ENCODE results near the gene B4GALT4. TPM values are rescaled to one million over a fixed set of nuclear protein-coding genes. Genes with fewer than 3 reads are reported as not detected.
A peak's percentile ranks its signal among the peaks of the same experiment; 100 is the strongest.

B4GALT4 gene
- total RNA-seq, 2 donors from 2014 or later: 141 to 145 TPM

- Mint-ChIP-seq H3K27ac (no peak overlapping the region), H3K27me3 (ENCODE audit: insufficient read depth) (no peaks in the 10 kb centered on the region), H3K36me3 (ENCODE audit: low read depth) (peaks cover 2% of the 10 kb centered on the region), H3K9me3 (no peaks in the 10 kb centered on the region), H3K4me3 (no peak overlapping the region), H3K4me1 (peaks cover 27% of the 10 kb centered on the region)
- Histone ChIP-seq H3K4me1 (ENCODE audit: control insufficient read depth, insufficient read depth, low read length) (no peaks in the 10 kb centered on the region), H3K4me3 (ENCODE audit: low read length) (no peak overlapping the region), H3K9me3 (ENCODE audit: control insufficient read depth, low read length) (no peaks in the 10 kb centered on the region), H3K9ac (ENCODE audit: extremely low read depth, low read length, poor library complexity, severe bottlenecking) (no peak overlapping the region), H3K27me3 (ENCODE audit: control insufficient read depth, insufficient read depth, low read length, poor library complexity, severe bottlenecking) (no peaks in the 10 kb centered on the region), H3K36me3 (ENCODE audit: control insufficient read depth, insufficient read depth, low read length) (no peaks in the 10 kb centered on the region), H3K27ac (ENCODE audit: low read depth, low read length) (no peak overlapping the region)
- no peak for DNase-seq
- WGBS, 2 experiments (ENCODE audit: insufficient coverage in 1 of 2, insufficient read length in 1 of 2): 92 to 94% methylated on average over 2 to 3 of the region's 4 CpGs
- no peak for TF ChIP-seq CTCF (conservative IDR thresholded peaks at IDR 0.05)
Observed at GRCh38 chr3:119177321-119177720, 63.4 kb downstream of the B4GALT4 start.

GRCh38 chr3:119176778-119177177 lies 63.9 kb downstream of the B4GALT4 start:
- no peak overlapping the region for H3K4me3 Mint-ChIP-seq
- no peak overlapping the region for H3K27ac ChIP-seq (ENCODE audit: low read depth, low read length)
- no peak for TF ChIP-seq CTCF (conservative IDR thresholded peaks at IDR 0.05)
- peak overlapping the region; percentile 28 for H3K4me3 ChIP-seq (ENCODE audit: low read length)
- no peaks in the 10 kb centered on the region for H3K9me3 Mint-ChIP-seq
- H3K9ac ChIP-seq (ENCODE audit: extremely low read depth, low read length, poor library complexity, severe bottlenecking): no peak overlapping the region
- DNase-seq: no peak
- H3K4me1 Mint-ChIP-seq: peaks cover 27% of the 10 kb centered on the region
- peaks cover 2% of the 10 kb centered on the region for H3K36me3 Mint-ChIP-seq (ENCODE audit: low read depth)
- no peaks in the 10 kb centered on the region for H3K4me1 ChIP-seq (ENCODE audit: control insufficient read depth, insufficient read depth, low read length)
- no peaks in the 10 kb centered on the region for H3K27me3 ChIP-seq (ENCODE audit: control insufficient read depth, insufficient read depth, low read length, poor library complexity, severe bottlenecking)
- no peaks in the 10 kb centered on the region for H3K36me3 ChIP-seq (ENCODE audit: control insufficient read depth, insufficient read depth, low read length)
- H3K27me3 Mint-ChIP-seq (ENCODE audit: insufficient read depth): no peaks in the 10 kb centered on the region
- H3K27ac Mint-ChIP-seq: no peak overlapping the region
- H3K9me3 ChIP-seq (ENCODE audit: control insufficient read depth, low read length): no peaks in the 10 kb centered on the region
- 83 to 86% methylated on average over 1 to 4 of the region's 4 CpGs for WGBS, 2 experiments (ENCODE audit: insufficient coverage in 1 of 2, insufficient read length in 1 of 2)

- no peak for TF ChIP-seq CTCF (conservative IDR thresholded peaks at IDR 0.05)
- no peaks in the 10 kb centered on the region for H3K27me3 ChIP-seq (ENCODE audit: control insufficient read depth, insufficient read depth, low read length, poor library complexity, severe bottlenecking)
- WGBS, 2 experiments (ENCODE audit: insufficient coverage in 1 of 2, insufficient read length in 1 of 2): 90 to 99% methylated on average over 7 to 9 of the region's 10 CpGs
- no peak overlapping the region for H3K27ac ChIP-seq (ENCODE audit: low read depth, low read length)
- H3K36me3 ChIP-seq (ENCODE audit: control insufficient read depth, insufficient read depth, low read length): no peaks in the 10 kb centered on the region
- Mint-ChIP-seq H3K4me3 (no peak overlapping the region), H3K4me1 (peaks cover 27% of the 10 kb centered on the region), H3K27me3 (ENCODE audit: insufficient read depth) (no peaks in the 10 kb centered on the region), H3K36me3 (ENCODE audit: low read depth) (peaks cover 2% of the 10 kb centered on the region), H3K27ac (no peak overlapping the region), H3K9me3 (no peaks in the 10 kb centered on the region)
- H3K4me3 ChIP-seq (ENCODE audit: low read length): no peak overlapping the region
- no peaks in the 10 kb centered on the region for H3K4me1 ChIP-seq (ENCODE audit: control insufficient read depth, insufficient read depth, low read length)
- H3K9me3 ChIP-seq (ENCODE audit: control insufficient read depth, low read length): no peaks in the 10 kb centered on the region
- DNase-seq: no peak
- no peak overlapping the region for H3K9ac ChIP-seq (ENCODE audit: extremely low read depth, low read length, poor library complexity, severe bottlenecking)
Observed at GRCh38 chr3:119175872-119176756, 64.6 kb downstream of the B4GALT4 start.

All from endodermal cell (in vitro differentiated cells).